ENCODE results near the gene ABCA10.

DNA sequence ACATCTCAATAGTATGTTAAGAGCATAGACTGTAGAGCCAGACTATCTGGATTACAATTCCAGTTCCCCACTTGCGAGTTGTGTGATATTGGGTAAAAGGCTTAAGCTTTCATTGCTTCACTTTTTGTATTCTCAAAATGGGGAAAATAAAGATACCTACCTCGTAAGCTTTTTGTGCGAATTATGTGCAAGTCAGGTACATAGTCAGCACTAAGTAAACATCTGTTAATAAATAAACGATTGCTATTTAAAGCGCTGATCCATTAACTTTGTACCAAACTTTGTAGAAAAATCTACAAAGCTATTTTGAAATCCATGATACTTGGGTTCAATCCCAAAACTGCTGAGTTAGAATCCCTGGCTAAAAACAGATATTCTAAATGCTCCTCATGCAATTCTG lies 106.6 kb downstream of the ABCA10 start:
- TF ChIP-seq, protein P1, sequence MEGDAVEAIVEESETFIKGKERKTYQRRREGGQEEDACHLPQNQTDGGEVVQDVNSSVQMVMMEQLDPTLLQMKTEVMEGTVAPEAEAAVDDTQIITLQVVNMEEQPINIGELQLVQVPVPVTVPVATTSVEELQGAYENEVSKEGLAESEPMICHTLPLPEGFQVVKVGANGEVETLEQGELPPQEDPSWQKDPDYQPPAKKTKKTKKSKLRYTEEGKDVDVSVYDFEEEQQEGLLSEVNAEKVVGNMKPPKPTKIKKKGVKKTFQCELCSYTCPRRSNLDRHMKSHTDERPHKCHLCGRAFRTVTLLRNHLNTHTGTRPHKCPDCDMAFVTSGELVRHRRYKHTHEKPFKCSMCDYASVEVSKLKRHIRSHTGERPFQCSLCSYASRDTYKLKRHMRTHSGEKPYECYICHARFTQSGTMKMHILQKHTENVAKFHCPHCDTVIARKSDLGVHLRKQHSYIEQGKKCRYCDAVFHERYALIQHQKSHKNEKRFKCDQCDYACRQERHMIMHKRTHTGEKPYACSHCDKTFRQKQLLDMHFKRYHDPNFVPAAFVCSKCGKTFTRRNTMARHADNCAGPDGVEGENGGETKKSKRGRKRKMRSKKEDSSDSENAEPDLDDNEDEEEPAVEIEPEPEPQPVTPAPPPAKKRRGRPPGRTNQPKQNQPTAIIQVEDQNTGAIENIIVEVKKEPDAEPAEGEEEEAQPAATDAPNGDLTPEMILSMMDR (conservative IDR thresholded peaks at IDR 0.05), result no peak
- no peak for TF ChIP-seq EZH2 (IDR thresholded peaks at IDR 0.05; ENCODE audit: low read depth)
